Adrenal gland (tissue), 5 donors: Measurements from ENCODE around the gene FUT8.

Experiments used
- CTCF ChIP-seq, 6 experiments: fragments of 450-650 bp in 4 of 6; fragments of 200-600 bp in 2 of 6; sonication (generic) in 1 of 6; IDR thresholded peaks; 1 replicate in 5 of 6; 2 replicates in 1 of 6; pipeline versions ENCODE4 v1.5.1 to v1.8.0; 2016 to 2021; ENCODE audit warnings: antibody characterized with exemption in 6 of 6, mild to moderate bottlenecking in 2 of 6, moderate library complexity in 1 of 6
- POLR2A ChIP-seq, 2 donors: fragments of 450-650 bp; IDR thresholded peaks; one replicate each; pipeline ENCODE4 v1.6.1; 2017; ENCODE audit warnings: antibody characterized with exemption in 2 of 2, mild to moderate bottlenecking in 2 of 2, moderate library complexity in 1 of 2
- donor health status: DM: no; HTN: no; CAD: no.

- TF ChIP-seq CTCF (IDR thresholded peaks at IDR 0.05) (no peak), POLR2A (IDR thresholded peaks at IDR 0.05) (no peak)
Observed at GRCh38 chr14:65728604-65729003, 316.1 kb downstream of the FUT8 start.
